SHP77 (cell line): ENCODE data around the gene AHCY.

Experiments used
- DNase-seq, 2 experiments: peaks; one replicate each; lab custom pipeline; 2025; lab: John Stamatoyannopoulos, UW

Gene AHCY

GRCh38 chr20:34324541-34324940, 21.4 kb upstream of the AHCY start:
- DNase-seq: no peak

- DNase-seq: no peak
Measured at GRCh38 chr20:34322267-34323105, 19.3 kb upstream of the AHCY start.

- DNase-seq: no peak
Measured at GRCh38 chr20:34320861-34321260, 17.7 kb upstream of the AHCY start.

GRCh38 chr20:34318609-34319443, 15.7 kb upstream of the AHCY start:
- no peak for DNase-seq

- DNase-seq: no peak
Measured at GRCh38 chr20:34316196-34316814, 13.2 kb upstream of the AHCY start.

- DNase-seq: no peak
Measured at GRCh38 chr20:34315236-34315635, 12.1 kb upstream of the AHCY start.

GRCh38 chr20:34312544-34313217, 9.5 kb upstream of the AHCY start:
- DNase-seq: peak; percentile 76 to 83

- DNase-seq: no peak
Measured at GRCh38 chr20:34312024-34312460, 8.9 kb upstream of the AHCY start.

GRCh38 chr20:34311118-34312023, 8.2 kb upstream of the AHCY start:
- no peak for DNase-seq

- DNase-seq: no peak
Measured at GRCh38 chr20:34310481-34311117, 7.4 kb upstream of the AHCY start.

- DNase-seq: no peak
Measured at GRCh38 chr20:34309691-34310090, 6.5 kb upstream of the AHCY start.

GRCh38 chr20:34305333-34306230, 2.4 kb upstream of the AHCY start:
- no peak for DNase-seq

GRCh38 chr20:34302312-34302722, 838 bp downstream of the AHCY start:
- DNase-seq: no peak

GRCh38 chr20:34301587-34302311, 1.4 kb downstream of the AHCY start:
- DNase-seq: no peak

- DNase-seq: no peak
Measured at GRCh38 chr20:34300809-34301586, 2.2 kb downstream of the AHCY start.

GRCh38 chr20:34300256-34300806, 2.8 kb downstream of the AHCY start:
- no peak for DNase-seq

- no peak for DNase-seq
Measured at GRCh38 chr20:34299556-34300255, 3.4 kb downstream of the AHCY start.
